Urinary bladder (tissue), 4 donors: ENCODE data around the gene NEGR1. TPM values are rescaled to one million over a fixed set of nuclear protein-coding genes. Genes with fewer than 3 reads are reported as not detected.

ENCODE experiments used
- DNase-seq: peaks from one replicate; pipeline ENCODE4 v3.0.0-alpha.2; 2015; ENCODE audit errors: extremely low spot score
- H3K27ac ChIP-seq: one replicate; pipeline ENCODE4 v1.5.1; 2013; ENCODE audit warnings: low read depth, mild to moderate bottlenecking, moderate library complexity
- H3K36me3 ChIP-seq: one replicate; pipeline ENCODE4 v1.6.1; 2013; ENCODE audit warnings: mild to moderate bottlenecking, moderate library complexity; ENCODE audit not compliant: insufficient read depth
- H3K4me1 ChIP-seq: one replicate; pipeline ENCODE4 v1.6.1; 2013; ENCODE audit warnings: mild to moderate bottlenecking, moderate library complexity; ENCODE audit not compliant: insufficient read depth
- H3K4me3 ChIP-seq: one replicate; pipeline ENCODE4 v1.5.1; 2013; ENCODE audit warnings: low read depth, low read length
- WGBS: extraction: QIAGEN DNeasy Blood & Tissue Kit; methylation state at CpG from one replicate; pipeline ENCODE4 v1.1.7; 2013; 5-methylcytosine and 5-hydroxymethylcytosine counted together
- polyA plus RNA-seq: library from polyadenylated mRNA; stranded (reverse); fragments of 200-250 nt; gene quantifications from one replicate; pipeline ENCODE4 v1.2.3, GENCODE V29; 2013
- total RNA-seq: library from RNA; depleted of rRNA; stranded (reverse); fragments of >200 nt; gene quantifications from one replicate; pipeline ENCODE4 v1.2.3, GENCODE V29; 2014
- donor health status: healthy with polysubstance abuse.
- donor health status: healthy.

NEGR1 gene
- total and polyA plus RNA-seq, 2 donors: 38.2 to 92.3 TPM

DNA sequence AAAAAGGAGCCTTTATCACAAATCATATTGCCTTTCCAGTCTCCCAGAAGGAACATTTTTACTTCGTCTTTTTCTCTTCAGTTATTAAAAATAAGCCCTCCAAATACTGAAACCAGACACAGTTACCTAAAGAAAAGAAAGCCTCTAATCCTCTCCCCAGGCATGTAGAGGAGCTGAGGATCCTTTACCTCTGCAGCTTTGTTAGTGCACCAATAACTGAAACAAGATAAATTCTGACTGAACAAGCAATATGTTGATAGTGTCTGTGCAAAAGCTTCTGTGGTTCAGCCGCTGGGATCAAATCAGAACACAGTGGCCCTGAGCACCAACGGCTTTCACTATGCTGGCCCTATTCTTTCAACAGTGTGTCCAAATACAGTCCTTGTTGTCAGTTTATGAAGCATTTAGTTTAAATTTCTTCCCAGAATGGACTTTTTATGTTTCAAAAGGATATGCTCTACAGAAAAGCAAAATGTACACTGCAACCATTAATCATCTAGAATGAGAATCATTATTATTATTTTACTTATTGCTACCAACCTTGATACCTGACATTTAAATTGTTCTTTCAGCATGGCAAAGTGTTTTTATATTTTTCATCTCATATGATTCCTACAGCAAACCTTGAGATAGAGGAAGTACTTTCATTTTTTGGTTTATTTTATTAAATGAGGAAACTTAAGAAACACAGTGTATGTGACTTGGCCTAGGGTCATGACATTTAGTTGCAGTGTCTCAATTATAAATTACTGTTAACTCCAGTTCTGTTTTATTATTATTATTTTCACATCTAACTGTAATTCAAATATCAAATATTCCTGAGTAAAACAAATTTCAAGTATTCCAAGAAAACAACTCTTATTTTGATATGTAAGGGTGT is 217.9 kb downstream of the NEGR1 start:
- 45% methylated on average over 3 of the region's 3 CpGs for WGBS
- no peak overlapping the region for H3K27ac ChIP-seq
- DNase-seq: no peak
- no peaks in the 10 kb centered on the region for H3K36me3 ChIP-seq
- no peak overlapping the region for H3K4me3 ChIP-seq
- H3K4me1 ChIP-seq: no peaks in the 10 kb centered on the region

DNA sequence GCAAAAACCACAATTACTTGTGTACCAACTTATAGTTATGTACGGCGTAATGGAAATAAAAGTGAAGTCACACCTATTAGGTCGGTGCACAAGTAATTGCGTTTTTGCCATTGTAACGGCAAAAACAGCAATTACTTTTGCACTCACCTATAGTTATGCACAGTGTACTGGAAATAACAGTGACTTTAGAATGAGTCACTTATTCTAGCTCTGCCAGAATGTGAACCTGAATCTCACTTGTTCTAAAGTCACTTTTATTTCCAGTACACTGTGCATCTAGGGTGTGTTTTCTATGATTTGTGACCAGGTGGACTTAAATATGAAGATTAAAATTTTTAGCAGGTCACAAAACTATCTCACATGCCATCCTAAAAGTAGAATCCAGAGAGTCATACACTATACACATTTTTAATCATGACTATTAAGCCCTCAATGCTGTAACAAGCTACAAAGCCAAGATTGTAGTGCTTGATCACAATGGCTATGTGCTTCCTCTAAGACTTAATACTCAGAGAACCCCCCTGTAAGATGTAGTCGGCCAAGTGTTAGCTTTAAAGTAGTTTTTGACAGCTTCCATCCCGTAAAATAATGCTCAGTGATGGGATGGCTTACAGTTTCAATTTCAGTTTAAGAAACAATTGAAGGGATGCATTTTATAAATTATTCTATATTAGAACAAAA is 218.8 kb downstream of the NEGR1 start:
- no peaks in the 10 kb centered on the region for H3K4me1 ChIP-seq
- 81% methylated on average over 7 of the region's 7 CpGs for WGBS
- no peak for DNase-seq
- no peak overlapping the region for H3K4me3 ChIP-seq
- H3K27ac ChIP-seq: no peak overlapping the region
- no peaks in the 10 kb centered on the region for H3K36me3 ChIP-seq

DNA sequence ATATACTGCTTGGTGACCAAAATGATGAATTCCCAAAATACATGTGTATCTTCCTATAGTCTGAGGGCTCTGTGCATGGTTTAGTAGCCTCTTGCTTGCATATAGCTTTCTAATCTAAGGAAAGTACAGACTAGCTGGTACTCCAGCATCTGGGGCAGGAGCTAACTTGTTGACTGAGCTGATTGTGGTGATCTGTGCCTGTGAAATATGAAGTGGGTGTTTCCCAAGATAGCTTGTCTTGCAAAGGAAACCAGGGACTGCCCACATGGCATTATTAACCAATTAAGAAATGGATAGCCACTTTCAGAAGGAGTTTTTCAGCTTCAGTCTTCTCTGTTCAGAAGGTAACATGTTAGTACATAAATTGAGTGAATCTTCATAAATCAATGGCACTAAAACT is 219.8 kb downstream of the NEGR1 start:
- no peaks in the 10 kb centered on the region for H3K4me1 ChIP-seq
- no peak for DNase-seq

DNA sequence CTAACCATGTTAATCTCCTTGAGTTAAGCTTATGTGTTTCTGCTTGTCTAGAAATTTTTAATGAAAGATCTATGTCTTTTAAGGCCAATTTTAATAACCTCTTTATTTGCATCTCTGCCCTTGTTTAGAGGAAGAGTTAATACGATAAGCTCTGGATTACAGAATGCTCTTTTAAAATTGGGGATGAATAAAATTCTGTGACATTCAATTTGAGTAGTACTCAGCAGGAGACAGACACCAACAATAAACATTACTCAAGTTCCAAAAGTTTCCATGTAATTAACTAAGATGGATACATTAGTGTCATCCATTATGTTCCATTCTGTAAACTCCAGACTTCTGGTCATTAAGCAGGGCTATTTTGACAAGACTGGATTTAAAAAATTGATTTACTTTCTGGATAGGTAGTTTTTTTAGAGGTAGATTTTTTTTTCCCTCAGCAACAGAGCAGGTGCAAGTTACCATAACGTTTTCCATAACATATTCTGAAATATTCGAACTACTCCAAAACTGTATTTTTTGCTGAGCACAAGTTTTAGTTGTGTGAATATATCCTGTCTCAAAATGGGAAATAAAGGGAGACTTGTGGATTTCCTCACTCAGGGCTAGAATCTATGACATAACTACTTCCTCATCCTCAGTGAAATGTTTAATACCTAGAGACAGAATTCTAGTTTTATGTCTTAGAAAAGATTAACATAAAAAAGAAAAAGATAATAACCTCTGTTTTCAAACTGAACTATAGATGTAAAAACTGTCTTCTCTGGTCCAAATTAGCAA is 221.7 kb downstream of the NEGR1 start:
- peak overlapping the region; percentile 10 for H3K27ac ChIP-seq
- no peak overlapping the region for H3K4me3 ChIP-seq
- no peaks in the 10 kb centered on the region for H3K36me3 ChIP-seq
- no peak for DNase-seq
- 87% methylated on average over 3 of the region's 3 CpGs for WGBS
- H3K4me1 ChIP-seq: no peaks in the 10 kb centered on the region

More for the DNA sequence above, 219.8 kb downstream of the NEGR1 start:
- no peak overlapping the region for H3K4me3 ChIP-seq
- H3K27ac ChIP-seq: no peak overlapping the region
- H3K36me3 ChIP-seq: no peaks in the 10 kb centered on the region

DNA sequence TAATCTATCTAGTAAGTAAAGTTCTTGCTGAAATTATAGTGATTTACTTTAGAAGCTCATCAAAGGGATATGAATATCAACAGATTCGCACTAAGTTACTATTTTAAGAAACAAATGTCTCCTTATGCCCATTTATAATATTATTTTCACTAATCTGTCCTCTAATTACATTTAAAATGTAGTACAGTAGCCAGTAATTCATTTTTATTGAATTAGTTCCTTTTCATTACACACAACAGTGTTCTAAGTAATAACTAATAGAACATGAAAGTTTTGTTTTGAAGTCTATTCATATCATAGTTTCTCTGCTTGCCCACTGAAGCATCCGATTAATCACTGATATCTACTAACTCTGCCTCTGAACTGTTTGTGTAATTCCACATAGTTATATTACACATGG is 225.8 kb downstream of the NEGR1 start:
- Histone ChIP-seq H3K4me3 (no peak overlapping the region), H3K4me1 (no peaks in the 10 kb centered on the region), H3K36me3 (no peaks in the 10 kb centered on the region), H3K27ac (no peak overlapping the region)
- 92% methylated on average over 2 of the region's 2 CpGs for WGBS
- no peak for DNase-seq

DNA sequence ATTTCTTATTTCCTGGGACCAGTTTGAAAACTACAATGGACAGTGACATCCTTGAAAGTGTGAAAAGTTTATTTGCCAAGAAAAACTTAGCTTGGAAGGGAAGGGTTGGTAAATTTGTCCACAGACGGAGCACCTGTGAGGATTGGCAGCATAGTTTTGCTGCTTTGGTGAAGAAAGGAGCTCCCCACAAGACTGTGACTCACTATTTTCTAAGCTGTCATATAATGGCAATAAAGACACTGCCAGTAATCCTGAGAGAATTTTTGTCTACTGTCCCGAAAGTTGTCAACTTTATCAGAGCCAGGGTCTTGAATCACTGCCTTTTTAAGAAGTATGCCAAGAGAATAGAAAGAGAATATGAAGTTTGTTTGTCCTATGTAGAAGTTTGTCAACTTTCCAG is 230.8 kb downstream of the NEGR1 start:
- H3K36me3 ChIP-seq: no peaks in the 10 kb centered on the region
- no peaks in the 10 kb centered on the region for H3K4me1 ChIP-seq
- WGBS: 42% methylated on average over 2 of the region's 2 CpGs
- no peak for DNase-seq
- H3K4me3 ChIP-seq: no peak overlapping the region
- H3K27ac ChIP-seq: no peak overlapping the region

DNA sequence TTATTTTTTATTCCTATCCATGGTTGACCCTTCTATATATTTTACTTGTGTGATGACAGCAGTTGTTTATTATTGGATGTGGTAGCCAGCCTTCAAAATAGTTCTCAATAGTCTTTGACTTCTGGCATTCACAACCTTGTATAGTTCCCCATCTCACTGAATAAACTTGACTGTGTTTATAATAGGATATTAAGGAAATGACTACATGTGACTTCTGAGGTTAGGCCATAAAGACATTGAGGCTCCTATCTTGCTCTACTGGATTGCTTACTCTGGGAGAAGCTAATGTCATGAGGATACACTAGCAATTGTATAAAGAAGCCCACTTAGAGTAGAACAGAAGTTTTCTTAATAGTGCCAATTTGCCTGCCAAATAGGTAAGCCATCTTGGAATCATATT is 231.8 kb downstream of the NEGR1 start:
- H3K27ac ChIP-seq: no peak overlapping the region
- DNase-seq: no peak
- no peaks in the 10 kb centered on the region for H3K36me3 ChIP-seq
- H3K4me3 ChIP-seq: no peak overlapping the region
- no peaks in the 10 kb centered on the region for H3K4me1 ChIP-seq

- Histone ChIP-seq H3K27ac (no peak overlapping the region), H3K4me1 (no peaks in the 10 kb centered on the region), H3K4me3 (no peak overlapping the region), H3K36me3 (no peaks in the 10 kb centered on the region)
- no peak for DNase-seq
- WGBS: 73% methylated on average over 3 of the region's 3 CpGs
Measured at GRCh38 chr1:72037745-72038343, 244.5 kb downstream of the NEGR1 start.

DNA sequence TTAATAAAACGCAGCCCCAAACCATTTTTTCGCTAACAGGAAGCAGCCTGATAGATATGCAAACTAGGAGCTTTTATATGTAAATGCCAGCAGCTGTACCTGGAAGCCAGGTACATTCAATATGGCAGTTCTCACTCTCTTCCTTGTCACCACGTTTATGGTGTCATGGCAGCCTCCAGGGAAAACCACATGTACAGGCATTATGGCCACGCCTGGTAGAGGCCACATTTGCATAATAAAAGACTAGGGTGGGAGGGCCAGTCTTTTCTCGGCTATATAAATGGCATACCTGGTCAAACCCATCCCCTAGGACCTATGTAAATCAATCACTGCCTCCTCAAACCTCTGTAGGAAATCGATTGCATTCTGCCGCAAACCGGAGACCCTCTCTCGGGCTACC is 247.5 kb downstream of the NEGR1 start:
- DNase-seq: no peak
- Histone ChIP-seq H3K4me1 (no peaks in the 10 kb centered on the region), H3K36me3 (no peaks in the 10 kb centered on the region), H3K4me3 (no peak overlapping the region), H3K27ac (no peak overlapping the region)
- 94% methylated on average over 9 of the region's 9 CpGs for WGBS

DNA sequence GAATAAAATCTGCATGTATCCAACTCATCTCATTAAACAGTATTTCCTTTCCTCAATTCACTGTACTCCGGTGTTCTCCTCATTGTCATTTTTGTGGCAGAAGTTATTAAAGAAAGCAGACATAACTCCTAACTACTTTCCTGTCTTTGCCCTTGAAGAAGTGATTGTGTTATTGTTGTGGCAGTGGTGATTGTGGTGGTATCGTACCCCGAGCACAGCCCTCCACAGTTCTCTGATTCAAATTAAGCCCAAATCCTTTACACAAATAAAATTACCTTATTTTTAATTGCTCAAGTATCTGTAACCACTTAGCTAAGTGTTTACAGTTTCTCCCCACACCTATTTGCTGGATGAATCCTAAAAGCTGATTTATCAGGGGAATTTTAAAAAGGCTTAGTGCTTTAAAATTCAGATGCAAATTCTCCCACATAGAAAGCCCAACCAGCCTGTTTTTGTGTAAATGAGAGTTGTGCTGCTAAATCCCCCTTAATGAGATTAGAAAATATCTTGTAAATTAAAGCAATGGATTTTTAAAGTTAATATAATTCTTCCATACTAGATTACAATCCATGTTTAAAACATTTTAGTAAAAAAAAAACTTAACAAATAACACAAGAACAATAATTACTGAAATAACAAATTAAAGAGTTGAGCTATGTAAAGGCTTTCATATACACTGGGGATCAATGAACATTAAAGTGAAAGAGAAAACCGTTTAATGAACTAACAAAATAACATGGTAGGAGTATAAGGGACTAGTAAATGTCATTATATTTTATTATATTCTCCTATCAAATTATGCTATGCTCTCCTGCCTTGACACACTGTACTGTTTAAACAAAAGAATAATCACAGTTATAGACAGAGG is 259.0 kb downstream of the NEGR1 start:
- Histone ChIP-seq H3K27ac (no peak overlapping the region), H3K36me3 (no peaks in the 10 kb centered on the region), H3K4me1 (no peaks in the 10 kb centered on the region), H3K4me3 (no peak overlapping the region)
- DNase-seq: no peak
- 75% methylated on average over 4 of the region's 4 CpGs for WGBS

DNA sequence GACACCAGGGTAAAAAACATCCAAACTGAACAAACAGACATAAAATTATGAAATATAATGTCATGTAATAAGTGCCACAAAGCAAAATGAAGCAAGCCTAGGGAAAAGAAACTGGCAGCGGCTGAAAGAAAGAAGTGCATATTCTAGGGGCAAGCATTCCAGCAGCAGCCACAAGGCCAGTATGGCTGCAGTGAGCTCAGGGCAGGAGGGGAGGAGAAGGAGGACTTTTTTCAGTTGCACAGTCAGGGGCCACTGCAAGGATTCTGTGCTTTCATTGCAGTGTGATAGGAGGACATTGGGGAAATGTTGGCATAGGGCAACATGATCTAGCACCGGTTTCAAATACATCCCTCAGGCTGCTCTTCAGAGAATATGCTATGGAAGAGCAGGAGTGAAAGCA is 263.8 kb downstream of the NEGR1 start:
- H3K36me3 ChIP-seq: no peaks in the 10 kb centered on the region
- DNase-seq: no peak
- no peak overlapping the region for H3K4me3 ChIP-seq
- H3K27ac ChIP-seq: no peak overlapping the region
- no peaks in the 10 kb centered on the region for H3K4me1 ChIP-seq
- 96% methylated on average over 2 of the region's 2 CpGs for WGBS

DNA sequence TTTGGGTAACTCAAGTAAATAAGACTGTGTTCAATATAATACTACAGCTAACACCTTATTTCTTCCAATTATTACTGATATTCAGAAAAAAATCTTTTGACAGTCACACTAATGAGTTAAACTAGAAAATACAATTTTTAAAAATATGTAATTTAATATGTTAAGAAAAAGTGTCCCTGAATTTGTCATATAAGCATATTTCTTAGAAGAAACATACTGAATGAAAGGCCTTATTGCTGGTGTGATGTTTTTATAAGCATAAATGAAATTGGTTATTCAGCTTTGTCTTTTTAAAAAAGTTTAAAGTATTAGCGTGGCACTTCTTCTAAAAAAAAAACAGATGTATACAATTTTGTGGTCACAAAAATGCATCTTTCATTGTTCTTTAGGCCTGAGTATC is 267.3 kb downstream of the NEGR1 start:
- no peaks in the 10 kb centered on the region for H3K4me1 ChIP-seq
- WGBS: 95% methylated on average over 1 of the region's 1 CpG
- no peaks in the 10 kb centered on the region for H3K36me3 ChIP-seq
- no peak overlapping the region for H3K27ac ChIP-seq
- no peak overlapping the region for H3K4me3 ChIP-seq
- DNase-seq: no peak

DNA sequence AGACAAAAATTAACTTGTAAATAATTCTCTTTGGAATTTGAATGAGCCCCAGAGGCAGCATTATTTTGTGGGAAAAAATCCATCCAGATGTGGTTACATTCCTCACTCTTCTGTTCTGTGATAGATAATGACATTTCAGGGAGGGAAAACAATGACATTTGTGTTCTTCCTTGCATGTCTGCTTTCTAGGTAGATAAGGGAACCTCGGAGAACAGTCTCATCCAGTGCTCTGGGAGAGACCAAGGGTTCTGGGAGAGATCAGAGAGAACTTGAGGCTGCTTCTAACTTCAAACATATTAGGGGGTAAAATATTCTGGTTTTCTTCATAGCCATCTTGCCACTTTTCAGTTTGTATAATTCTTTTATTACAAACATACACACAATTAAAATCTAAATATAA is 269.2 kb downstream of the NEGR1 start:
- Histone ChIP-seq H3K36me3 (no peaks in the 10 kb centered on the region), H3K4me1 (no peaks in the 10 kb centered on the region), H3K27ac (no peak overlapping the region), H3K4me3 (no peak overlapping the region)
- DNase-seq: no peak
- WGBS: 65% methylated on average over 1 of the region's 1 CpG
